Left lung (tissue), 10 donors: ENCODE measurements around the gene HEG1. TPM values are rescaled to one million over a fixed set of nuclear protein-coding genes. Genes with fewer than 3 reads are reported as not detected.
A peak's percentile ranks its signal among the peaks of the same experiment; 100 is the strongest.

Source experiments
- ATAC-seq: fragments of 200-7000 bp; cut with Tn5 transposase; one replicate; pipeline ENCODE4 v1.9.1; 2020; ENCODE audit warnings: moderate library complexity
- DNase-seq, 4 donors: peaks; one replicate each; pipeline ENCODE4 v3.0.0-alpha.2; 2013 to 2020
- H3K27ac ChIP-seq, 2 donors: fragments of 200-600 bp; sonication (generic) in 1 of 2; one replicate each; pipeline versions ENCODE4 v1.5.0 to v1.8.0; 2020 to 2021
- H3K27me3 ChIP-seq, 2 donors: fragments of 200-600 bp; sonication (generic) in 1 of 2; one replicate each; pipeline versions ENCODE4 v1.5.0 to v1.8.0; 2020 to 2021
- H3K36me3 ChIP-seq, 2 donors: fragments of 200-600 bp; sonication (generic) in 1 of 2; one replicate each; pipeline versions ENCODE4 v1.5.0 to v1.8.0; 2020 to 2021
- H3K4me1 ChIP-seq, 2 donors: fragments of 200-600 bp; one replicate each; pipeline ENCODE4 v1.8.0; 2021
- H3K4me3 ChIP-seq, 2 donors: fragments of 200-600 bp; sonication (generic) in 1 of 2; one replicate each; pipeline versions ENCODE4 v1.5.0 to v1.8.0; 2020 to 2021; ENCODE audit warnings: mild to moderate bottlenecking in 1 of 2
- H3K9me3 ChIP-seq, 2 donors: fragments of 200-600 bp; sonication (generic) in 1 of 2; one replicate each; pipeline versions ENCODE4 v1.5.0 to v1.8.0; 2020 to 2021
- intact Hi-C, 2 donors: fragments of 100-400 bp; cut with DNase I; formaldehyde crosslinking; loops; one replicate each; pipeline versions ENCODE4 v1.11.2 to v1.14.2; 2022
- polyA plus RNA-seq, 6 donors: library from polyadenylated mRNA; unstranded; fragments of 120-200 nt; gene quantifications; one replicate each; pipeline ENCODE4 v1.2.1, GENCODE V29; 2013; ENCODE audit not compliant: insufficient read length in 6 of 6
- total RNA-seq, 2 donors: library from RNA; stranded (reverse); fragmentation: NEBNext Ultra II Directional; extraction: Animal tissue kit (Norgen Biotek cat#: 25700); gene quantifications; one replicate each; pipeline ENCODE4 v1.2.1, GENCODE V29; 2021
- TF ChIP-seq, protein P1 (sequence below), 2 donors: fragments of 200-600 bp; sonication (generic) in 1 of 2; IDR thresholded peaks; one replicate each; pipeline versions ENCODE4 v1.5.0 to v1.8.0; 2021; ENCODE audit warnings: antibody characterized with exemption in 2 of 2
- donor health status: DM: no; HTN: yes; CAD: no.
- donor health status: DM: no; HTN: no; CAD: no.

The HEG1 gene
- total and polyA plus RNA-seq, 8 donors = 43.8 to 132 (median 58.2) TPM

- TF ChIP-seq, protein P1, sequence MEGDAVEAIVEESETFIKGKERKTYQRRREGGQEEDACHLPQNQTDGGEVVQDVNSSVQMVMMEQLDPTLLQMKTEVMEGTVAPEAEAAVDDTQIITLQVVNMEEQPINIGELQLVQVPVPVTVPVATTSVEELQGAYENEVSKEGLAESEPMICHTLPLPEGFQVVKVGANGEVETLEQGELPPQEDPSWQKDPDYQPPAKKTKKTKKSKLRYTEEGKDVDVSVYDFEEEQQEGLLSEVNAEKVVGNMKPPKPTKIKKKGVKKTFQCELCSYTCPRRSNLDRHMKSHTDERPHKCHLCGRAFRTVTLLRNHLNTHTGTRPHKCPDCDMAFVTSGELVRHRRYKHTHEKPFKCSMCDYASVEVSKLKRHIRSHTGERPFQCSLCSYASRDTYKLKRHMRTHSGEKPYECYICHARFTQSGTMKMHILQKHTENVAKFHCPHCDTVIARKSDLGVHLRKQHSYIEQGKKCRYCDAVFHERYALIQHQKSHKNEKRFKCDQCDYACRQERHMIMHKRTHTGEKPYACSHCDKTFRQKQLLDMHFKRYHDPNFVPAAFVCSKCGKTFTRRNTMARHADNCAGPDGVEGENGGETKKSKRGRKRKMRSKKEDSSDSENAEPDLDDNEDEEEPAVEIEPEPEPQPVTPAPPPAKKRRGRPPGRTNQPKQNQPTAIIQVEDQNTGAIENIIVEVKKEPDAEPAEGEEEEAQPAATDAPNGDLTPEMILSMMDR (IDR thresholded peaks at IDR 0.05) = no peak
- no peak overlapping the region for H3K4me3 ChIP-seq
- no peaks in the 10 kb centered on the region for H3K36me3 ChIP-seq
- ATAC-seq (no peak), DNase-seq (no peak)
- peaks cover 39 to 64% of the 10 kb centered on the region in 2 donors for H3K4me1 ChIP-seq
- H3K27me3 ChIP-seq = peaks cover 0 to 20% of the 10 kb centered on the region in 2 donors
- intact Hi-C loops = no loop called here
- peak overlapping the region in 1 of 2 donors; percentile 80 for H3K27ac ChIP-seq
- H3K9me3 ChIP-seq = no peaks in the 10 kb centered on the region
Observed at GRCh38 chr3:125050488-125051090, 5.2 kb downstream of the HEG1 start.

- Histone ChIP-seq H3K27me3 (peaks cover 0 to 12% of the 10 kb centered on the region in 2 donors), H3K4me3 (no peak overlapping the region), H3K9me3 (no peaks in the 10 kb centered on the region), H3K4me1 (peaks cover 45 to 70% of the 10 kb centered on the region in 2 donors), H3K36me3 (no peaks in the 10 kb centered on the region), H3K27ac (peak overlapping the region in 1 of 2 donors; percentile 7)
- ATAC-seq (no peak), DNase-seq (no peak)
- intact Hi-C loops = no loop called here
- TF ChIP-seq, protein P1 (IDR thresholded peaks at IDR 0.05) = no peak
Observed at GRCh38 chr3:125048282-125048681, 7.5 kb downstream of the HEG1 start.

- H3K27me3 ChIP-seq = no peaks in the 10 kb centered on the region
- DNase-seq = no peak
- no peak overlapping the region for H3K4me3 ChIP-seq
- ATAC-seq = peak; percentile 35
- intact Hi-C loops = no loop called here
- H3K36me3 ChIP-seq = no peaks in the 10 kb centered on the region
- no peaks in the 10 kb centered on the region for H3K9me3 ChIP-seq
- peaks cover 37 to 70% of the 10 kb centered on the region in 2 donors for H3K4me1 ChIP-seq
- TF ChIP-seq, protein P1 (IDR thresholded peaks at IDR 0.05) = no peak
- H3K27ac ChIP-seq = peak overlapping the region in 1 of 2 donors; percentile 79
Observed at GRCh38 chr3:125045965-125046364, 9.8 kb downstream of the HEG1 start.

DNA sequence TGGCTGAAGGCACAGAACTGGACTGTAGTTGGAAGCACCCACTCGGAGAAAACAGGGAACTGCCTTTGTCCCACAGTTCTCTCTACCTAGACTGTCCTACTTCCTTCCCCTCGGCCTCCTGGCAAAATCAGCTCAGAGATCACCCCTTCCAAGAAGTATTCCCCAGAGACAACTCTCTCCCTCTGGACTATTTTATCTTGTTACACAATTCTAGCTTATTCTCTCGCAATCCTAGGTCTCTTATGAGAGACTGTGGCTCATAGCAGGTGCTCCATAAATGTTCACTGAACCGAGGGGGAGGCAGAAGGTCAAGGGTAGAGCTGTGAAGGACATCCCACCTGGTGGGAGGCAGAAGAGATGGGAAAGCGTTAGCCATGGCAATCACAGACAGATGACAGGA is 10.6 kb downstream of the HEG1 start:
- ATAC-seq = no peak
- H3K27me3 ChIP-seq = no peaks in the 10 kb centered on the region
- H3K27ac ChIP-seq = peak overlapping the region; percentile 79 to 84

DNA sequence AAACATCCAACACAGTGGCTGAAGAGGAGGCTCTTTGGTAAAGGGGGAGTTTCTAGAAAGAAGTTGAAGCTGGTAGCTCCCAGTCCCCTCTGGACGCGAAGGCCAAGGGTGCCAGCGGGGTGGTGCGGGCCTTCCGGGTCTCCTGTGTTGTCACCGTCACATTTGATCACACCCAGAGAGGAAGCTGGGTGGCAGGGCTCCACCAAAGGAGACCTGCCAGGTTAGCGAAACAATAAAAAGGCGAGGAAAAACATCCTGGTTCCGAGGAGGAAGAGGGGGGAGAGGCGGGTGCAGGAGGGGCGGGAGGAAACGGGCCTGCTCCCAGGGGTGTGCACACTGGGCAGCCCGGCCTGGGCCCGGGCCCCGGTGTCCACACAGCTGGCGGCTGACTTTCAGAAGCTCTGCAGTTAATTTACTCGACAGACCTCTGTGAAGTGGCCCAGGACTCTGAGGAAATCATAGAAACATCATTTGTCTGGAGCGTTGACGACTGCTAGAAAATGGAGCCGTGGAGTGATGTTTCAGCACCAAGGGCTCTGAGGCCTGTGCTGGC is 12.1 kb downstream of the HEG1 start:
- peak; percentile 14 for ATAC-seq
- TF ChIP-seq, protein P1 (IDR thresholded peaks at IDR 0.05) = no peak
- intact Hi-C loops = no loop called here
- no peak overlapping the region for H3K4me3 ChIP-seq
- no peaks in the 10 kb centered on the region for H3K36me3 ChIP-seq
- H3K4me1 ChIP-seq = peaks cover 34 to 77% of the 10 kb centered on the region in 2 donors
- no peaks in the 10 kb centered on the region for H3K9me3 ChIP-seq
- no peak for DNase-seq
- no peaks in the 10 kb centered on the region for H3K27me3 ChIP-seq
- peak overlapping the region; percentile 79 to 84 for H3K27ac ChIP-seq

More for the DNA sequence above, 10.6 kb downstream of the HEG1 start:
- Histone ChIP-seq H3K4me3 (no peak overlapping the region), H3K9me3 (no peaks in the 10 kb centered on the region), H3K36me3 (no peaks in the 10 kb centered on the region), H3K4me1 (peaks cover 31 to 66% of the 10 kb centered on the region in 2 donors)
- TF ChIP-seq, protein P1 (IDR thresholded peaks at IDR 0.05) = no peak
- DNase-seq = no peak
- intact Hi-C loops = no loop called here
